Measurements from ENCODE around the gene GLS2.

GRCh38 chr12:56449622-56449984, 38.4 kb downstream of the GLS2 start:
- TF ChIP-seq GABPA (IDR thresholded peaks at IDR 0.05 in 1 of 2, conservative IDR thresholded peaks at IDR 0.05 in 1 of 2) (no peak), CTCF (IDR thresholded peaks at IDR 0.05; ENCODE audit: low read depth, low read length, missing input control) (no peak), FOXA2 (IDR thresholded peaks at IDR 0.05) (no peak), TAF1 (conservative IDR thresholded peaks at IDR 0.05) (no peak), REST (IDR thresholded peaks at IDR 0.05) (no peak), NR2F2 (IDR thresholded peaks at IDR 0.05) (no peak), SP1 (IDR thresholded peaks at IDR 0.05) (no peak), MAX (IDR thresholded peaks at IDR 0.05) (no peak), YY1 (IDR thresholded peaks at IDR 0.05) (no peak), JUND (IDR thresholded peaks at IDR 0.05) (no peak), FOXA1 (IDR thresholded peaks at IDR 0.05) (no peak), ZBTB33 (IDR thresholded peaks at IDR 0.05) (no peak)

Measured in liver (tissue), 3 donors.